Gastroesophageal sphincter (tissue), 3 donors: ENCODE data around the gene DSE.

Source experiments
- CTCF ChIP-seq, 4 experiments: fragments of 200-600 bp in 2 of 4; fragments of 450-650 bp in 2 of 4; sonication (generic) in 1 of 4; IDR thresholded peaks; one replicate each; pipeline ENCODE4 v1.5.1; 2017 to 2019; ENCODE audit warnings: antibody characterized with exemption in 4 of 4, mild to moderate bottlenecking in 2 of 4, moderate library complexity in 2 of 4
- POLR2A ChIP-seq, 2 donors: fragments of 450-650 bp; IDR thresholded peaks; one replicate each; pipeline ENCODE4 v1.6.1; 2017; ENCODE audit warnings: antibody characterized with exemption in 2 of 2, mild to moderate bottlenecking in 2 of 2, moderate library complexity in 1 of 2
- POLR2AphosphoS5 ChIP-seq: sonication (generic); formaldehyde crosslinking; IDR thresholded peaks from one replicate; pipeline ENCODE4 v1.6.1; 2017; ENCODE audit warnings: antibody characterized with exemption

GRCh38 chr6:116434056-116434725 is 63.4 kb downstream of the DSE start:
- TF ChIP-seq CTCF (IDR thresholded peaks at IDR 0.05) (no peak), POLR2AphosphoS5 (no peak), POLR2A (IDR thresholded peaks at IDR 0.05) (no peak)
